GM19452 (cell line): ENCODE results near the gene INO80B.
"Not testable (repeated sequence)": the region's sequence is repeated elsewhere in the genome, so short reads cannot be mapped to it uniquely, and the experiment has no call there.

ENCODE experiments used
- ATAC-seq: cut with Tn5 transposase; IDR thresholded peaks from one replicate; pipeline ENCODE4 v1.9.1; 2021; ENCODE audit not compliant: unreplicated experiment

INO80B gene

DNA sequence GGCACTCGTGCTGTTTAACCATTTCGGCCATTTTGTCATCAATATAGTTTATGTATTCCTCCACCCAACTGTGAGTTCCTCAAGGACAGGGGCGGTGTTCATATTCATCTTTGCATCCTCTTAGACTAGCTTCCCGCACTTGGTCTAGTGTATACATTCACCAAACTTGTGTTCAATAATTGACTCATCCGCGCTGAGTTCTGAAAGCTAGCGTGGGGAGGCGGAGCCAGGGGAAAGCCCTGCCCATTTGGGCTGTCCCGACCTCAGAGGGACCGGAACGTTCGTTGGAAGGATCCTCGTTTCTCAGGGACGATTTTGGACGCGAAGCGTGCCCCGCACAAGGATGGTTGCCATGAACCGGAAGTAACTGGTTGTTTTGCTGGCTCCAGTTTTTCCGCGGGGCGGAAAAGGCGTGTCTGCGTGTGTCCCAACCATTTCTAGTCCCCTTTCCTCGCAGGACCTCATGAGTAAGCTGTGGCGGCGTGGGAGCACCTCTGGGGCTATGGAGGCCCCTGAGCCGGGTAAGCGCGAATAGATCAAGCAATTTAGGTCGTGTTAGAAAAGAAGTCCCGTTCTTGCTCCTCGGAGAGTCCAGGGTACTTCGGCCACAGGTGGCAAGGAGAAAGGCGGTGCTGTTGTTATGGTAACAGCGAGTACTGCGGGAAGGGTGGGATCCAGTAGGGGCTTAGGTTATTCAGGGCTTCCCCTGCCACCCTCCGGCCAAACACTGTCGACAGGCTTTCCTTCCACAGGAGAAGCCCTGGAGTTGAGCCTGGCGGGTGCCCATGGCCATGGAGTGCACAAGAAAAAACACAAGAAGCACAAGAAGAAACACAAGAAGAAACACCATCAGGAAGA, at the start of gene INO80B:
Gene INO80B, plus strand, starts transcription at position 434 of the 858 bp plus-strand sequence. Its CDS starts 30 bp downstream, at position 464.
- ATAC-seq: peak; percentile 42

DNA sequence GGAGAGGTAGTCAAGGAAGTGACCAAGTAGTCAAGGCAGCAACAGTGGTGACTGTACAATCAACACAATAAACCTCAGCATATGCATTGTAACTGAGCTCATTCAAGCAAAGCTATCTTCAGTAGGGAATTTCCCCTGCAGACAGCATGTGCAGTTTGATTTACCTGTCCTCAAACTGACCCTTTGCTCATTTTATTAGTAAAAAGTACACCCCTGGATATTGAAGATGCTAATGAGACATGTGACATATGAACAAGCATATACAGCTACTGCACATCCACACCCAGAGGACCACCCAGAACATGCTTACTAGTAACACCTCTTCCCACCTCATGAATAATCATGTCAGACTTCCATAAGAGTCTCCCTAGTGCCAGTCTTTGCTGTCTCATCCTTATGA, 48.9 kb upstream of the INO80B start:
- ATAC-seq: no peak

GRCh38 chr2:74407682-74408081, 47.2 kb upstream of the INO80B start:
- no peak for ATAC-seq

DNA sequence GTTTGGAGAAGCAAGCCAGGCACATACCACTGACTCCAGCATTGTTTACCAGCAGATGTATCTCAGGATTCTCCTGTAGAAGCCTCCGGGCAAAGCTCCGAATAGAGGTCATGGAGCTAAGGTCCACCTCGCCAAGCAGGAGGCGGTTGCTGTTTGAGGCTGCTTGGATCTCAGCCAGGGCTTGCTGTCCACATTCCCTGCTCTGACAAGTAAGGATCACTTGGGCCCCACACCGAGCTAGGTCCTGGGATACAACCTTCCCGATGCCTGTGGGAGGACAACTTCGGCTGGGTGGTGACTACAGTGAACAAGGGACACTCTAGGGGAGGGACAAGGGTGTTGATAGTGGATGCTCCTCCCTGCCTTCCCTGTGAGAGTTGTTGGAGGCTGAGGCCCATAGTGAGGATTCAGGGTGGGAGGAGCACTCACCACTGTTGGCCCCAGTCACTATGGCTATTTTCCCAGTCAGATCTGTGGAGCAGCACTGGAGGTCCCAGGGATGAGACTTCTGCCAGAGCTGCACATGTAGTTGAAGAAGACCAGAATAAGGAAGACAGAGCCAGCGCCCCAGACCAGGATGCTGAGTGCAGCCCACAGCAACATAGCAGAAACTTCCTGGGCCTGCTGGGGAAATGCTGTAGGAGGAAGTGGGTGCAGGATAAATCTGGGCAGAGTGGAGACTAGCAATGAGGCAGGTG, 41.7 kb upstream of the INO80B start:
- ATAC-seq: no peak

GRCh38 chr2:74414441-74414840, 40.4 kb upstream of the INO80B start:
- ATAC-seq: no peak

GRCh38 chr2:74414881-74415761, 39.8 kb upstream of the INO80B start:
- no peak for ATAC-seq

GRCh38 chr2:74415762-74416395, 39.0 kb upstream of the INO80B start:
- no peak for ATAC-seq

DNA sequence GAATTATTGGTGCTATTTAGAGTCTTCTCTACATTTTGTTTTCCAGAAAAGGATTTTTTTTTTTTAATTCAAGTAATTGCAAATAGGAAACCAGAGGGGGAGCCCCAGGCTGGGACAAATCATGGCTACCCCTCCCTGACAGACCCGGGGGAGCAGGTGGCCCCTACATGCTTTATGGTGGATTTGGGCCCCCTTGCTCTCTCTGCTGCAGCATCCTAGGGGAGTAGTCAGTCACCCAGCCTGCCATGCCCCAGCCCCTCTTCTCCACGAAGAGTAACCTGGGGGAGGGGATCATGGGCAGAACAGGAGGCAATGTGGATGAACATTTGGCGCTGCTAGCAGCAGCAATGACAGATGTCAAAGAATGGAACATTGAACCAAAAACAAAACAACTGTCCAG, 38.1 kb upstream of the INO80B start:
- no peak for ATAC-seq

GRCh38 chr2:74417197-74417596, 37.7 kb upstream of the INO80B start:
- ATAC-seq: no peak

- no peak for ATAC-seq
These were observed 37.1 kb upstream of the INO80B start for GRCh38 chr2:74417763-74418162.

GRCh38 chr2:74418312-74418711, 36.6 kb upstream of the INO80B start:
- ATAC-seq: no peak

- no peak for ATAC-seq
These were observed 35.5 kb upstream of the INO80B start for GRCh38 chr2:74419345-74419744.

DNA sequence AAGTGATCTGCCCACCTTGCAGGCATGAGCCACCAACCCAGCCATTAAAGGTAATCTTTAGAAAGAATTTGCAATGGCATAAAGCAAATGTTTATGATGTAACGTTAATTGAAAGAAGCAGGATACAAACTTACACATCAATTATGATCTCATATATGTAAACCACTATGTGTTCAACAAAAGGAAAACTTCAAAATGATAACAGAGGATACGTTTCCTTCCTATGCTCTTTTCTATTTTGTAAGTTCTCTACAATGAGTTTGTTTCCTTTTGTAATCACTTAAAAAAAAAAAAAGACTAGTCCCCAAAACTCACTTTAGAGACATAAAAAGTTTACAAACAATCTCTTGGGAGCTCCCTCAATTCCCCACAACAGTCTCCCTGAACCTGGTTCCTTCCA, 34.9 kb upstream of the INO80B start:
- no peak for ATAC-seq

- not testable (repeated sequence) for ATAC-seq
These were observed 34.3 kb upstream of the INO80B start for GRCh38 chr2:74420443-74421103.

GRCh38 chr2:74421221-74421870, 33.5 kb upstream of the INO80B start, which contains the start of the genes C2orf81 and WDR54:
Gene C2orf81, minus strand, starts transcription at chr2:74421619. Its CDS starts 59 bp downstream, at chr2:74421560.
Gene WDR54, plus strand, starts transcription at chr2:74421730. Its CDS starts 424 bp downstream, at chr2:74422154.
- peak; percentile 93 for ATAC-seq

DNA sequence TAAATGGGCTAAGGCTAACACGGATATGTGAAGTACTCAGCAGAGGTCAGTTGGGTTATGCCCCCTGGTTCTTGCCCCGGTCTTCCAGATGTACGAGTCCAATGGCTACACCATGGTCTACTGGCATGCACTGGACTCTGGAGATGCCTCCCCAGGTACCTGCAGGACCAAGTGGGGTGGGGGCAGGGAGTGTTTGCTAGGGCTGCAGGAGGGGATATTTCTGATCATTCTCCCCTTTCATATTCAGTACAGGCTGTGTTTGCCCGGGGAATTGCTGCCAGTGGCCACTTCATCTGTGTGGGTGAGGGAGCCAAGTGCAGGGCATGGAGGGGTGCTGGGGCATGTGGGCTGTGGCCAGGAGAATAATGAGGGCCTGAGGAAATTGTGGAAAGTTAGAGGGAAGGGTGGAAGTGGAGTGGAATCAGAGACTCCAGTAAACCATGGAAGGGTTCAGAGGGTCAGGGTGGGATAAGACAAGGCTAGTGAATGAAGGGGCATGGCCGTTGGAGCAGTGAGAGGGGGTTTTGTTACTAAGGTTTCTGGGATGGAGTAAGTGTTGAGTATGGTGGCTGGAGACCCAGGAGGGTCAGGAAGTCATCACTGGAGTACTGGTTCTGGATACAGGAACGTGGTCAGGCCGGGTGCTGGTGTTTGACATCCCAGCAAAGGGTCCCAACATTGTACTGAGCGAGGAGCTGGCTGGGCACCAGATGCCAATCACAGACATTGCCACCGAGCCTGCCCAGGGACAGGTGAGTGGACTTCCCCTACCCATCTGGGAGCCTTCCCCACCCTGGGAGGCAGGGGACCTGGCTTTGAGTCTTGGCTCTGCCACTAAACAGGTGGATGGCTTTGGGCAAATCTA, 31.4 kb upstream of the INO80B start:
- ATAC-seq: no peak

DNA sequence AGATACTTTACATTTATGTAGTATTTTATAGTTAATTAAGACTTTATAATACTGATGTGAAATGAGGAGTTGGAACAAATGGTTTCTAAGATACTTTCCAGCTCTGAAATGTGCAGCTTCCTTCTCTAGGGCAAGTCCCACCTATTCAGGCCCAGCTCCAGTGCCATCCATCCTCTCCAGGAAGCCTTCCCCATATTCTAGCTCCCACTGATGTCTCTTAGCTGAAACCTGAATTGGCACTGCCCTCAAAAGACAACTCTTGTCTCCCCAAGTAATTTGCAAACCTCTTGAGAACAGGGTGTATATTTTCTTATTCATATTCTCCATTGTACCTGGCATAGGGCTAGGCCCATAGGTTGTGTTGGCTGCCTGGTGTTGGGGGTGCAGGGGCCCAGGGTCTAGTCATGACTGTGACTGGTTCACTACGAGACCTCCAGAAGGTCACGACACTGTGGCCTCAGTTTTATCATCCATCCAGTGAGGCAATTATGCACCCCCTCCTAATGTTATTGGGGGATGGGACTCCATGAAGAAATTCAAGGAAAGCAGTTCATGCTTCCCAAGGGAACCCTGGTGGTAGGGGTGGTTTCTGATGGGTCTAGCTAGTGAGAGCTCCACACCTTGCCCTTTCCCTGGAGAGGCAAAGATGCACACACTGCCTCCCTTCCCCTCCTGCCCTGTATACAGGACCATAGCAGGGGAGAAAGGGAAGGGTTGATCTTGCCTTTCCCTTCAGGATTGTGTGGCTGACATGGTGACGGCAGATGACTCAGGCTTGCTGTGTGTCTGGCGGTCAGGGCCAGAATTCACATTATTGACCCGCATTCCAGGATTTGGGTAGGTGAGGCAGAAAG, 30.5 kb upstream of the INO80B start:
- no peak for ATAC-seq

DNA sequence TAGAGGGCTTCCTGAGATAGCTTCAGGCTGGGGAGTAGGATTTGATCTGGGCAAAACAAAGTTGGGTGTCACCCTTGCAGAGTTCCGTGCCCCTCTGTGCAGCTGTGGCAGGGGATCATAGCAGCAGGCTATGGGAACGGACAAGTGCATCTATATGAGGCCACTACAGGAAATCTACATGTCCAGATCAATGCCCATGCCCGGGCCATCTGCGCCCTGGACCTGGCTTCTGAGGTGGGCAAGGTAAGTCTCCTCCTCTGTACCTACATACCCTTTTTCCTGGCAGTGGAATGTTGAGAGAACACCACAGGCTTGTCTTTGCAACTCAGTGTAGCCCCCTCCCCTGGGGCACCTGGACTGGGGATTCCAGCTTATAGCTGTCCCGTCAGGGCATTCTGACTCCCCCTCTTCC, 29.9 kb upstream of the INO80B start:
- no peak for ATAC-seq
